Left forelimb (tissue), 1 donor: ENCODE data around the gene ORAI2.
A peak's percentile ranks its signal among the peaks of the same experiment; 100 is the strongest.
"Not testable (repeated sequence)": the region's sequence is repeated elsewhere in the genome, so short reads cannot be mapped to it uniquely, and the experiment has no call there.

Experiments
- DNase-seq: peaks from one replicate; pipeline ENCODE4 v3.0.0-alpha.2; 2018; ENCODE audit warnings: low spot score

The ORAI2 gene

GRCh38 chr7:102433219-102434038 lies at the start of gene ORAI2:
Gene ORAI2 (plus strand): TSS chr7:102433575. CDS start chr7:102438957, 5,382 bp downstream.
- peak; percentile 87 for DNase-seq

- DNase-seq: no peak
Measured at GRCh38 chr7:102387064-102387463, 46.3 kb upstream of the ORAI2 start.

GRCh38 chr7:102389810-102390209 lies 43.6 kb upstream of the ORAI2 start:
- DNase-seq: no peak

- DNase-seq: peak; percentile 85
Measured at GRCh38 chr7:102390697-102391484, 42.5 kb upstream of the ORAI2 start.

- DNase-seq: no peak
Measured at GRCh38 chr7:102392330-102392729, 41.0 kb upstream of the ORAI2 start.

- no peak for DNase-seq
Measured at GRCh38 chr7:102393467-102393866, 39.9 kb upstream of the ORAI2 start.

GRCh38 chr7:102395592-102395872 lies 37.8 kb upstream of the ORAI2 start:
- DNase-seq: no peak

- DNase-seq: peak; percentile 92
Measured at GRCh38 chr7:102395873-102396709, 37.3 kb upstream of the ORAI2 start, which contains the start of gene PRKRIP1. Gene PRKRIP1 (plus strand): TSS chr7:102396363. CDS start chr7:102396412, 49 bp downstream.

- DNase-seq: no peak
Measured at GRCh38 chr7:102396710-102397019, 36.7 kb upstream of the ORAI2 start.

GRCh38 chr7:102398543-102398942 lies 34.8 kb upstream of the ORAI2 start:
- DNase-seq: no peak

GRCh38 chr7:102400360-102400759 lies 33.0 kb upstream of the ORAI2 start:
- no peak for DNase-seq

- DNase-seq: no peak
Measured at GRCh38 chr7:102403563-102403962, 29.8 kb upstream of the ORAI2 start.

- DNase-seq: no peak
Measured at GRCh38 chr7:102404005-102404861, 29.1 kb upstream of the ORAI2 start.

- DNase-seq: not testable (repeated sequence)
Measured at GRCh38 chr7:102404862-102405188, 28.6 kb upstream of the ORAI2 start.

- DNase-seq: no peak
Measured at GRCh38 chr7:102407910-102408309, 25.5 kb upstream of the ORAI2 start.

- DNase-seq: not testable (repeated sequence)
Measured at GRCh38 chr7:102408530-102408929, 24.8 kb upstream of the ORAI2 start.

GRCh38 chr7:102409340-102409739 lies 24.0 kb upstream of the ORAI2 start:
- no peak for DNase-seq

- no peak for DNase-seq
Measured at GRCh38 chr7:102410123-102410522, 23.3 kb upstream of the ORAI2 start.

GRCh38 chr7:102410918-102411317 lies 22.5 kb upstream of the ORAI2 start:
- no peak for DNase-seq

- DNase-seq: no peak
Measured at GRCh38 chr7:102412548-102412947, 20.8 kb upstream of the ORAI2 start.

GRCh38 chr7:102413091-102413490 lies 20.3 kb upstream of the ORAI2 start:
- DNase-seq: no peak

GRCh38 chr7:102413611-102414010 lies 19.8 kb upstream of the ORAI2 start:
- no peak for DNase-seq
